EL (cell line): ENCODE results near the gene NIPAL4.
"Not testable (repeated sequence)": the region's sequence is repeated elsewhere in the genome, so short reads cannot be mapped to it uniquely, and the experiment has no call there.

Experiments used
- DNase-seq: peaks from one replicate; pipeline ENCODE4 v3.0.0-alpha.2; 2016

The NIPAL4 gene

DNA sequence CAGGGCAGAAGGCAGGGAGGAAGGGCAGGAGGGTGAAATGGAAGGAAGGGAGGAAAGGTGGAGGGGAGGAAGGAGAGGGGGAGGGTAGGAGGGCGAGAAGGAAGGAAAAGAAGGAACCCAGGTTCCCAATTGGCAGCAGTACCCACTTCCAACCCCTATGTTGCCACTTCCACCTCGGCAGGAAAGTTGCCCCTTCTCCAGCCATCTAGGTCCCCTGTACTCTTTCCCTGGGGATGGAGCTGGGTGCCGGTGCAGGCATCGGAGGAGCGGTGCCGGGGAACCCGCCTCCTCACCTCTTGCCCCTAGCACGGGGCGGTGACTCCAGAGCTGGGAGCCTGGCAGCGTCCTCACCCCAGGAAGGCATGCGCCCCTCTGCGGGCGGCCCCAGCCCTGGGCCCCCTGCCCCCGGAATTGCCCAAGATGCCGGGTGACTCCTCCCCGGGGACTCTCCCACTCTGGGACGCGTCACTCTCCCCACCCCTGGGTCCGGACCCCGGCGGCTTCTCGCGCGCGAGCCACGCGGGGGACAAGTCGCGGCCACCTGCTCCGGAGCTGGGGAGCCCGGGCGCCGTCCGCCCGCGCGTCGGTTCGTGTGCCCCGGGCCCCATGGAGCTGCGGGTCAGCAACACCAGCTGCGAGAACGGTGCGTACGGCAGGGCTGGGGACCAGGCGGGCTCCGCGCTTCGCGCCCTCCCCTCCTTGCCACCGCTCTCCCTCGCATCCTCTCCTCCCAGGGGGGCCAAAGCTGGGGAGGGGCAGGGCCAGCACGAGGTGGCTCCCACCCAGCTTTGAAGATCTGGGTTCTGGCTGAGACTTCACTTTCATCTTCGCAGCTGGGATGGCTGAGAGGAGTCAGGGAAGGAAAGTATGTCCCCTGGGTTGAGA, at the start of gene NIPAL4:
Gene NIPAL4, plus strand, starts transcription at position 499 of the 885 bp plus-strand sequence. Its CDS starts 108 bp downstream, at position 607.
- peak; percentile 19 for DNase-seq

DNA sequence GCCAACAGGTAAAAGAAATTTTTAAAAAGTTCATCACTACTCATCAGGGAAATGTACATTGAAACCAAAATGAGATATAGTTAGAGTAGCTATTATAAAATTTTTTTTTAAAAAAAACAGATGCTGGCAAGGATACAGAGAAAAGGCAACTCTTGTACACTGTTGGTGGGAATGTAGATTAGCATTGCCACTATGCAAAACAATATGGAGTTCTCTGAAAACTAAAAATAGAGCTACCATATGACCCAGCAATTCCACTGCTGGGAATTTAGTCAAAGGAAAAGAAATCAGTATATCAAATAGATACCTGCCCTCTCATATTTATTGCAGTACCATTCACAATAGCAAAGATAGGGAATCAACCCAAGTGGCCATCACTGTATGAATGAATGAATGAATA, 44.2 kb upstream of the NIPAL4 start:
- DNase-seq, result no peak

DNA sequence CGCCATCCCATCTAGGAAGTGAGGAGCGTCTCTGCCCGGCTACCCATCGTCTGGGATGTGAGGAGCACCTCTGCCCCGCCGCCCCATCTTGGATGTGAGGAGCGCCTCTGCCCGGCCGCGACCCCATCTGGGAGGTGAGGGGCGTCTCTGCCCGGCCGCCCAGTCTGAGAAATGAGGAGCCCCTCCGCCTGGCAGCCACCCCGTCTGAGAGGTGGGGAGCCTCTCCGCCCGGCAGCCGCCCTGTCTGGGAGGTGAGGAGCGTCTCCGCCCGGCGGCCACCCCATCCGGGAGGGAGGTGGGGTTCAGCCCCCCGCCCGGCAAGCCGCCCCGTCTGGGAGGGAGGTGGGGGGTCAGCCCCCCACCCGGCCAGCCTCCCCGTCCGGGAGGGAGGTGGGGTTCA, 40.5 kb upstream of the NIPAL4 start:
- not testable (repeated sequence) for DNase-seq

DNA sequence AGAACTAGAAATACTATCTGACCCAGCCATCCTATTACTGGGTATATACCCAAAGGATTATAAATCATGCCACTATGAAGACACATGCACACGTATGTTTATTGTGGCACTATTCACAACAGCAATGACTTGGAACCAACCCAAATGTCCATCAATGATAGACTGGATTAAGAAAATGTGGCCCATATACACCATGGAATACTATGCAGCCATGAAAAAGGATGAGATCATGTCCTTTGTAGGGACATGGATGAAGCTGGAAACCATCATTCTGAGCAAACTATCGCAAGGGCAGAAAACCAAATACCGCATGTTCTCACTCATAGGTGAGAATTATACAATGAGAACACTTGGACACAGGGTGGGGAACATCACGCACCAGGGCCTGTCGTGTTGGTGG, 30.1 kb upstream of the NIPAL4 start:
- DNase-seq, result not testable (repeated sequence)

DNA sequence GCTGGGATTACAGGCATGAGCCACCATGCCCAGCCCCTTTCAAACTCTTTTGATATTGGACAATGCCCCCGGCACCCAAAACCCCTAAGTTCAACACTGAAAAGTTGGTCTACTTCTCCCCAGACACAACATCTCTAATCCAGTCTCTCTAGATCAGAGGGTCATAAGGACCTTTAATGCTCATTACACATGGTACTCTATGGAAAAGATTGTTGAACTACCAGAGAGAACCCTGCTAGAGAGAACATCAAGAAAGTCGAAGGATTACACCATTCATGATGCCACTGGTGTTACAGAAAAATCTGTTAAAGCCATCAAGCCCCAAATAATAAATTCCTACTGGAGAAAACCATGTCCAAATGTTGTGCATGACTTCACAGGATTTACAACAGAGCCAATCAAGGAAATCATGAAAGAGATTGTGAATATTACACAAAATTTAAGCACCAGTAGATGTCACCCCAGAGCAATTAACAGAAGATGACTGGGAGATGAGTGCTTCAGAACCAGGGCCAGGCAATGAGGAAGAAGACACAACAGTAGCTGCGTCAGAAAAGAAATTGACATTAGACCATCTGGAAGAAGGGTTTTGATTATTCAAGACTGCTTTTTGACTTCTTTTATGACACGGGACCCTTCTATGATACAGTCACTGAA, 28.3 kb upstream of the NIPAL4 start:
- DNase-seq, result peak; percentile 70

DNA sequence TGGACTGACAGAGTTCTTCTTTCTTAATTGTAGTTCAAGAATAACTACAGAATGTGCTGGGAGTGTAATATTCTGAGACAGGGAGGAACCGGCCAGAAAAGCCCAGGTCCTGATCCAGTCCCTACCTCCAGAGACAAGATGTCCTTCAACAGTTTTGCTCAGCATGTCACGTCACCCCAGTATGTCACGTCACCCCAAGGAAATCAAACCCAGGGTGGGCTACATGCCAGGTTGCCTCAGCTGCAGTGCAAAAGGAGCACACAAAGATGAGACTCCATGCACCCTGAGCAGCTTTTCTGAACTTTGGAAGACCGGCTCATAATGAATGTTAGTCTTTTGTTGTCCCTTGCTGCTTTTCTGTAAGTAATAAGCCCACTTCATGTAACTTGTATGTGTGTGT, 25.9 kb upstream of the NIPAL4 start:
- no peak for DNase-seq

DNA sequence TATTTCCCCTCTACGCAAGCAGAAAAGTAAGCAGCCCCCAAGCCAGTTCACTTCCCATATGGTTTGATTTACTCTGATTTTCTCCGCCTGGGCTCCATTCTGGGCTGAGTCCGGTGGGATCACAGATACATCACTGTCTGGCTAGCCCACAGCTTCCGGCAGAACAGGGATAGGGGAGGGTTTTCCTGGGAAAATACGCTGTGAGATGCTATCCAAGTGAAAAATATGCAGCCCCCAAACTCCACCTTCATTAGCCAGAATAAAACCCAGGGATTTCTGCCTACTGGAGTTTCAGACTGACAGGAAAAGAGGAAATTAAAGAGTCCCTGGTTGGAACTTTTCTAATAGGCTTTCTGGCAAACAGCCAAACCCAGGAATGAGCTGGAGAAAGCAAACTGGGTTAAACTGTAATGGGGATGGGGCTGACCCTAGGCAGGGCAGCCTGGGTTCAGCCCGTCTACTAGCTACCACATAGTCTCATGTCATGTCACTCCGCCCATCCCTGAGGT, 16.9 kb upstream of the NIPAL4 start:
- DNase-seq, result no peak

DNA sequence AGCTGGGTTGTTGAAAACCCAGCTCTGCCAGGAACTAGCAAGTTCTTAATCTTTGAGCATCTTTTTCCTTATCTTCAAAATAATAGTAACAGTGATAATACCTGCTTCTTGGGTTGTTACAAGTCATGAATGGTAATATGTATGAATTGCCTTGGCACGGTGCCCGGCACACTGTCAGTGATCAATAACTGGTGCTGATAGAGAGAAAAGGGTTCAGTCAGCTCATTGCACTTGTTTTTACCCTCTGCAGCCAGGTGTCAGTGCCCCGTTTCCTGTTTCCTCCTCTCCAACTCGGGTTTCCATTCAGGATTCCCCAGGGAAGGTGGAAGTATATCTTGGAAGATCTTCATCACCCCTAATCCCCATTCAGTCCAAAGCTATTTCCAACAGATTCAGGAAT, 15.8 kb upstream of the NIPAL4 start:
- no peak for DNase-seq

DNA sequence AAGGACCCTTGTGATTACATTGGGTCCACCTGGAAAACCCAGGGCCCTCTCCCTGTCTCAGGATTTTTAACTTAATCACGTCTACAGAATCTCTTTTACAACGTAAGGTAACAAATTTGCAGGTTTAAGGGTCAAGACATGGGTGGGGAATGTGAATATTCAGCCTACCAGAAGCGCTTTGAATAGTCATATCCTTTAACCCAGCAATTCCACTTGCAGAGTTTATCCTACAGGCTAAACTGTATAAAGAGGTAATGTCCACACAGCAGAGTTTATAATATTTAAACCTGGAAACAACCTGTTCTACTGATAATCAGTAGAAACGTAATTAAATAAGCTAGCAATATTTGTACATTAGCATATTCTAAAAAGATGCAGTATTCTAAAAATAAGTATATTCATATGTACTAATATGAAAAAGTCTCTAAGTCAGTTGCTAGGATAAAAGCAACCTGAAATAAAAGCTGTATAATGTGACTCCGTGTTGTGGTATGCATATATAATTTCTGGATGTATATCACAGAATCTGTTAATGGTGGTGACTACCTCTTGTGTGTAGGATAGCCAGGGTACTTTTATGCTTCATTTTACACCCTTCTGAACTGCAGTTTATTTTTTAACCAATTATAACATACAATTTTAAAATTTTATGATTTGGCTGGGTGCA, 14.1 kb upstream of the NIPAL4 start:
- DNase-seq, result no peak

DNA sequence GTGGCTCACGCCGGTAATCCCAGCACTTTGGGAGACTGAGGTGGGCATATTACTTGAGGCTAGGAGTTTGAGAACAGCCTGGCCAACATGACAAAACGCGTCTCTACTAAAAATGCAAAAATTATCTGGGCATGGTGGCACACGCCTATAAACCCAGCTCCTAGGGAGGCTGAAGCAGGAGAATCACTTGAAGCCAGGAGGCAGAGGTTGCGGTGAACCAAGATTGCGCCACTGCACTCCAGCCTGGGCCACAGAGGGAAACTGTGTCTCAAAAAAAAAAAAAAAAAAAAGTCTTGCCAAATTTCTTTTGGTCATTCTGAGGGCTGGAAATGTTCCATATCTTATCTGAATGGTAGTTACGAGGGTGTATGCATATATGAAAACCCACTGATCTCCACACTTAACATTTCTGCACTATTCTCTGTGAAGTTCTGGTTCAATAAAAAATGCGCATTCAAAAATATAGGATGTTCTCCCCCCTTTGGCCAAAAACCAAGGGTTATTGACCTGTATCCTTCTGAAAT, 13.5 kb upstream of the NIPAL4 start:
- no peak for DNase-seq

DNA sequence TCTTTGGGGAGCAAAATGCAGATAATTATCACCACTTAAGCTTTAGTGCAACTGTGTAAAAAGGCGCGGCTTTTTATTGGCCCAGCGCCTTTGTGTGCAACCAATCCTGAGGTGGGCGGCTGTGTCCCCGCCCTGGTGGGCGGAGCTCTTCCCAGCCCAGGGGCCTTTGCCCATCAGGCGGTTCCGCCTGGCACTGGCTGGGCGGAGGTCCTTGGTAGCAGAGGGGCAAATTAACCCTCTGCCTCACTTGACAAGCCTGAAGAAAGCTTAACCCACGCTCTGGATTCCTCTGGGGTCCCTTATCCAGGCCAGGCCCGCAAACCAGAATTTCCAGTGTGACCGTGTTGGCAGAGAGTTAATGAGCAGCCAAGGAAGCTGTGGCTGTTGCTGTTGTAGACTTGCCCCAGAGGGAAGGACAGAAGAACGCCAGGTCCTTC, 12.8 kb upstream of the NIPAL4 start:
- no peak for DNase-seq

DNA sequence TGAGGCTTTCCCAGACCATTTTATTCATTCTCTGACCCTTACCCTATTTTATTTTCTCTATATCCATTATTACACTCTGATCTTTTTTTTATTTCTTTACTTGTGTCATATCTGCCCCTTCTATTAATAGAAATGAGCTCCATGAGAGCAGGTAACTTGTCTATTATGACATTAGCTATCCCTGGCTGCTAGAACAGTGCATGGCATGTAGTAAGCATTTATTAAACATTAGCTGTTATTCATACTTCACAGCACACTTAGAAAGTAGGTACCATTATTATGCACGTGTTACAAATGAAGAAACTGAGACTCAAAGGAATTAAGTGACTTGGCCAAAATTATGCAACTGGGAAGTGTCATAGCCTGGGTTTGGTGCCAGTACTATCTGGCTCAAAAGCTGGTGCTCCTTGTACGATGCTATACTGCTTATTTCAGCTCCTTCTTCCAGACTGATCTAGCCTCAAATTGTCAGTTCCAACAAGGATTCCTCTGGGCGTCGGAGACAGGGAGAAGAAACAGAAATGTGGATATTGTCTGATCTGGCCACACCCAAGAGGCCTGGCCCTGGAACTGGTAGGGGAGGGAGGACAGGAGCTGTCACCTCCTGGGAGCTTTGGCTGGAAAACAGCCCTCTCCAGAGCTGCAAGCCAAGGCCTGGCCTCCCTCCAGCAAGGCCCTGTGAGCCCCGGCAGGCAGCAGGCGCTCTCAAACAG, 10.8 kb upstream of the NIPAL4 start:
- DNase-seq, result no peak

DNA sequence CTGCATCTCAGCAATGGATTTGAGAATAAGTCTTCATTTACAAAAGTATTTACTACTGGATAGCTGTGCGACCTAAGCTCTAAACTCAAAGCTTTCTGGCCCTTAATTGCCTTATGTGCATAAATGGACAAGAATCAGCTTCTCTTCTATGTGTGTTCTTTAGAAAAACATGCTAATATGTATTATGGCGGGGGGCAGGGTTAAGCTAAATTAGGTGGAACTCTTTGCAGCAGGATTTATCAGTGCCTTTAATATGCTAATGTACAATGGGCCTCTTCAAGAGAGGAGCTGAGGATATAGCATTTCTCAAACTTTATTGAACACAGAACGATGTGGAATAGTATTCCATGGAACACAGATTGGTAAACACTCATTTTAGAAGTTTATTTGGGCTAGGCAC, 10.0 kb upstream of the NIPAL4 start:
- DNase-seq, result no peak

DNA sequence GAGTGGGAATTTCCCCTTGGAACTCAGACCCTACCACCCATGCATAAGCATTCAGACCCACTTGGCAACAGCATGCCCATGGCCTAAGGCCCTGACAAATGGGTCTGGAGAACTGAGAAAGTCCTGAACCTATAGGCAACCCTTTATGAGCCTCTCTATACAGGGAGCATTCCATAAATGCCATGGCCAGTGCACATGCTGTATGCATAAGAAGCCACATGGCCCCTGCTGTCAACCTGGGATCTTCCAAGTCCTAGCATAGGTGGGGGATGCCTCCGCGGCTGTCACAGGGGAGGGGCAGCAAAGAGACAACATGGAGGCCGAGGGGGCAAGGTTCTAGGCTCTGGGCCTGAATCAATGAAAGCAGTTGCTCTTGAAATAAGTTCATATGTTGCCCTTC, 8.2 kb upstream of the NIPAL4 start:
- no peak for DNase-seq

DNA sequence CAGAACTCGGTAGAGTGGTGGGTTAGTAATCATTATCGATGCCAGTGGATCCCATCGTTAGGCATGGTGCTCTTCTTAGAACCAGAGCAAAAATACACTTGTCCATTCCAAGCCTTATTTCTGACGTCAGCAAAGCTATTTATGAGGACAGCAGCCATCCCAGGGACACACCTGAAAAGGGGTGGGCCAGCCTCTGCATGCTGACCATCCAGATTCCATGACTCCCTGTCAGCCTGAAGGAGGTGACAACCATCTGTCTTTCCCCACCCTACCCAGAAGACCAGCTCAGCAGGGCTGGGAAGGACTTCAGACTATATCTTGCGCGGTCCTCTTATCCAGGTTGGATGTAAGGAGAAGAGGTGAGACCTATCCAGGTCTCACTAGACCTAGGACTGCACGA, 5.7 kb upstream of the NIPAL4 start:
- no peak for DNase-seq

DNA sequence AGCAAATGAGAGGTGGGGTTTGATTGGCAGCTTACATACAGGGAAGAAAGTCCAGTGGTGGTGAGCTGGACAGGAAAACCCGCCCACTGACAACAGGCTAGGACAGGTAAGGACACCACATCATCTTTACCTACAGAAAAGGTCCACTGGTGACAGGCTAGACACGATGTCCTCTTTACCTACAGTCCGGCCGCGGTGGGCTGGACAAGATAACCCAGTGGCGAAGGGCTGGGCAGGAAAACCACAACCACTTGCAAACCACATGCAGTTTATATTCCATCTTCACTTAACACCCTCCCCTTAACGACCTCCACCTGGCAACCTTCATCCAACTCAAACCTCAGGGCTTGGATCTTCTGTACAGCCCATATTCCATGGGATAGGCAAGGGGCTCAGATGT, 5.0 kb upstream of the NIPAL4 start:
- DNase-seq, result no peak

DNA sequence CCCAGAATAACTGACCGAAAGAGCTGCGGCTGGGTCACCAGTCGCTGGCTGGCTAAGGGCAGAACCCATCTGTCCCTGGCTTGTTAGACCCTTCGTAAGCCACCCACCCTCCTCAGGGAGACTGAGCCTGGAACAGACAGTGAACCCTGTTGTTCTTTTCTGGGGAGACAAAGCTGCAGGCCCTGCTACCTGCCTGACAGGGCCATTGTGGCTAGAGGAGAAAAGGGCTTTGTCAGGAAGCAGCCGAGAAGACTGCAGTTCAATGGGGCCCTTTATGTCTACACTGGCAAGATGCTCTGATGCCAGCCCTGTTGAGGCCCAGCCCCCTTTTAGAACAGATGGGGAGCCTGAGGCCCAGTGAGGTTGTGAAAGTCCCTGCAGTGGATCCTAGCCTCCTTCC, 3.7 kb upstream of the NIPAL4 start:
- DNase-seq, result no peak

DNA sequence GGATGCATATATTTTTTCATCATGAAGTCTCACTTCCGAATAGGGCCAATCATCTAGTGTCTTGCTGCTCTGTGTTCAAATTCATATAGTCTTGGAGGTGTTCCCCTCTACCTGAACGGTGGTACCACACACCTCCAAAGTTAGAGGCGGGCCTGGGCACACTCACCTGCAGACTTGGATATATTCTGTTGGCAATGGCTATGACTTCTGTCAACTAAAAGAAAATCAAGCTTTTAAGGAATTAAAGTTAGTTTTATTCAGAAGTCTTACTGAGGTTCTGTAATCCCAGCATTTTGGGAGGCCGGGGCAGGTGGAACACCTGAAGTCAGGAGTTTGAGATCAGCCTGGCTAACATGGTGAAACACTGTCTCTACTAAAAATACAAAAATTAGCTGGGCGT, 2.6 kb upstream of the NIPAL4 start:
- no peak for DNase-seq

DNA sequence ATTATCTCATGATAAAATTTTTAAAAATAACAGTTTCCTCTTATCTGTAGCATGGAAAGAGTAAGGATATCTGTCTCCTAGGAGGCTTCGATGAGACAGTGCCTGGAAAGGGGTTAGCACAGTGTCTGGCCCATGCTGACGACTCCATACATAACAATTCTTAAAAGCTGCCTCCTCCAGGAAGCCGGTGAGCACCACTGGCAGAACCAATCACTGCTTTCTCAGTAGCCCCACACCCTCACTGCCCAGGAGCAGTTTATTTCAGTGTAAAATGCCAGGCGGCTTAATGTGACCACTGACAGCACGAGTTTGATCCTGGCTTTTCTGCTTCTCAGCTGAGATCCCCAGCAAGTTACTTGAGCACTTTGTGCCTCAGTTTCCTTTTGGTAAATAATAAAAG, 1.2 kb upstream of the NIPAL4 start:
- DNase-seq, result no peak

DNA sequence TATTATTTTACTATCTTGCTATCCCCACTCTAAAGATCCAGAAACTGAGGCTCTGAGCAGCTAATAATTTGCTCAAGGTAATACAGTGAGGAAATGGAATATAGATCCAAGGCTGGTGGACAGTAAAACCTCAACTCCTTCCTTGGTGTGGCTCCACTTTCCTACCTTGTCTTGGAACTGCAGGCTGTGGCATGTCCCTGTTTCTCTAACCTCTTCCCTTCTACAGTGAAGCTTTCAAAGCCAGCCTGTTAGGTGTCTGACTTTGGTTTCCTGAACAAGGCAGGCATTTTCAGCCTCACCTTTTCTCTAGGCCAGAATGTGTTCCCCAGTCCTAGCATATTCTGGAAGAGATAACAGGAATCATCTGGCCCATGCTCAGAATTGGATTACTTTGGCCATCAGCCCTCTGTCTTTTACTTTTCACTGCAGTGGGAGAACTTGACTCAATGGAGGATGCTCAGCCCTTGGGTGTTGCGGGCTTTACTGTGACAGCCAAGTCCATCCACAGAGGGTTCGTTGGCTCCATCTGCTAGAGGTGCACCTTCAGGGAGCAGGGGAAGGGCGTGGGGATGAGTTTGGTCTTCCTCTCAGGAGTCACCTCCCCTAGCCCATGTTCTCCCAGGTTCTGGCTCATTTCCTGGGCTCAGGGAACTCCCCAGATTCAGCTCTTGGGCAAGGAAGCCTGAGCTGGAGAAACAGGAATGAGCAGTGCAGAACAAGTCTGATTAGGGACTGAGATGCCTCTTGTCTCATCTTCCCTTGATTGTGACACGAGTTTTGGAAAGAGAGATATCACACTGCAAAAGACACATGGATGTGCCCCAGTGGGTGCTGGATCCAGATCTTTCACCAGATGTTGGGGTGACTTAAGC, 1.1 kb downstream of the NIPAL4 start:
- DNase-seq, result no peak

DNA sequence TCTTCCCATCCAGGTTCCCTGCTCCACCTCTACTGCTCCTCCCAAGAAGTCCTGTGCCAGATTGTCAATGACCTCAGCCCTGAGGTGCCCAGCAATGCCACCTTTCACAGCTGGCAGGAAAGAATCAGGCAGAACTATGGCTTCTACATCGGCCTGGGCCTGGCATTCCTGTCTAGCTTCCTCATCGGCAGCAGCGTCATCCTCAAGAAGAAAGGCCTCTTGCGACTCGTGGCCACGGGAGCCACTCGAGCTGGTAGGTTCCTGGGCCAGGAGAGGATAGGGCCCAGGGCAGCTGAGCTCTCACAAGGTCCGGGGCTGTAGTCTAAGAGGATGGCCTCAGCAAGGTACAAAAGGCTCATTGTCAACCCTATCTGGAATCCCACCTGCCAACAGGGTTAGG, 3.1 kb downstream of the NIPAL4 start:
- peak; percentile 39 for DNase-seq
